HepG2 (cell line): ENCODE measurements around the gene RNF14. TPM values are rescaled to one million over a fixed set of nuclear protein-coding genes. Genes with fewer than 3 reads are reported as not detected.
A peak's percentile ranks its signal among the peaks of the same experiment; 100 is the strongest.

ENCODE experiments used
- EHMT2 ChIP-seq: fragments of 200-600 bp; sonication (generic); IDR thresholded peaks from 2 replicates; pipeline ENCODE4 v1.7.0; 2017; ENCODE audit warnings: antibody characterized with exemption, low read depth, low read length, borderline replicate concordance
- ELK4 ChIP-seq: sonication (generic); formaldehyde crosslinking; IDR thresholded peaks from 2 replicates; pipeline ENCODE4 v1.9.0; 2021; ENCODE audit warnings: missing genetic modification reagents, borderline replicate concordance
- IRF2 ChIP-seq: IDR thresholded peaks from 2 replicates; pipeline ENCODE4 v1.6.1; 2018; ENCODE audit warnings: missing genetic modification reagents, missing compliant biosample characterization
- RAD21 ChIP-seq: fragments of 450-650 bp; formaldehyde crosslinking; IDR thresholded peaks from 2 replicates; pipeline ENCODE4 v1.5.0; 2020; ENCODE audit warnings: mild to moderate bottlenecking
- RFXAP ChIP-seq: sonication (generic); formaldehyde crosslinking; IDR thresholded peaks from 2 replicates; pipeline ENCODE4 v1.4.0; 2020; ENCODE audit warnings: missing genetic modification reagents, borderline replicate concordance
- SALL2 ChIP-seq: sonication (generic); formaldehyde crosslinking; IDR thresholded peaks from 2 replicates; pipeline ENCODE4 v1.8.1; 2023; ENCODE audit warnings: mild to moderate bottlenecking, missing genetic modification reagents, inconsistent platforms
- SRF ChIP-seq: IDR thresholded peaks from 2 replicates; pipeline ENCODE4 v1.6.1; 2011; ENCODE audit warnings: mild to moderate bottlenecking, low read depth, low read length, moderate library complexity
- TBX2 ChIP-seq: sonication (generic); formaldehyde crosslinking; IDR thresholded peaks from 2 replicates; pipeline ENCODE4 v1.5.0; 2020; ENCODE audit warnings: missing genetic modification reagents, mild to moderate bottlenecking, borderline replicate concordance
- TBX3 ChIP-seq: fragments of 450-650 bp; IDR thresholded peaks from 2 replicates; pipeline ENCODE4 v1.6.1; 2017; ENCODE audit warnings: antibody characterized with exemption, mild to moderate bottlenecking, inconsistent platforms, borderline replicate concordance
- ZBTB42 ChIP-seq: sonication (generic); formaldehyde crosslinking; IDR thresholded peaks from 2 replicates; pipeline ENCODE4 v1.5.0; 2020; ENCODE audit warnings: mild to moderate bottlenecking, missing genetic modification reagents
- ZBTB7B ChIP-seq: sonication (generic); formaldehyde crosslinking; IDR thresholded peaks from 2 replicates; pipeline ENCODE4 v1.4.0; 2020; ENCODE audit warnings: missing genetic modification reagents
- ZNF12 ChIP-seq: sonication (generic); formaldehyde crosslinking; IDR thresholded peaks from 2 replicates; pipeline ENCODE4 v1.5.0; 2020; ENCODE audit warnings: missing genetic modification reagents
- ZNF17 ChIP-seq: sonication (generic); formaldehyde crosslinking; IDR thresholded peaks from 2 replicates; pipeline ENCODE4 v1.5.0; 2020; ENCODE audit warnings: mild to moderate bottlenecking, missing genetic modification reagents
- ZNF660 ChIP-seq: sonication (generic); formaldehyde crosslinking; IDR thresholded peaks from 2 replicates; pipeline ENCODE4 v1.5.1; 2020; ENCODE audit warnings: mild to moderate bottlenecking, low read depth, missing genetic modification reagents, borderline replicate concordance
- ZNF790 ChIP-seq: sonication (generic); formaldehyde crosslinking; IDR thresholded peaks from 2 replicates; pipeline ENCODE4 v1.8.0; 2022; ENCODE audit warnings: missing genetic modification reagents, mild to moderate bottlenecking, borderline replicate concordance
- ZZZ3 ChIP-seq: sonication (generic); formaldehyde crosslinking; IDR thresholded peaks from 2 replicates; pipeline ENCODE4 v1.4.0; 2020; ENCODE audit warnings: missing genetic modification reagents, mild to moderate bottlenecking, borderline replicate concordance
- polyA plus RNA-seq, 8 experiments: library from polyadenylated mRNA; depleted of rRNA in 3 of 8; stranded (reverse) in 7 of 8; unstranded in 1 of 8; fragments of >200 nt; fragmentation: Illumina TruSeq in 4 of 8; extraction: Trizol in 4 of 8; gene quantifications; 2 replicates each; pipeline versions ENCODE4 v1.2.1 to v1.2.3, GENCODE V29; 2011 to 2016; ENCODE audit warnings: low read depth in 4 of 8, missing spikeins in 1 of 8, mixed read lengths in 1 of 8; ENCODE audit not compliant: insufficient read depth in 1 of 8
- total RNA-seq, 5 experiments: library from RNA; depleted of rRNA; stranded (reverse); fragments of >200 nt; fragmentation: Illumina TruSeq; extraction: Trizol; gene quantifications; 2 replicates each; pipeline ENCODE4 v1.2.3, GENCODE V29; 2016; ENCODE audit warnings: low read depth in 1 of 5
- TF ChIP-seq, protein P1 (sequence below): sonication (generic); formaldehyde crosslinking; IDR thresholded peaks from 2 replicates; pipeline ENCODE4 v1.5.0; 2020; ENCODE audit warnings: missing genetic modification reagents
- TF ChIP-seq, protein P2 (sequence below): conservative IDR thresholded peaks from 2 replicates; pipeline ENCODE4 v1.6.1; 2018; ENCODE audit warnings: missing genetic modification reagents
- TF ChIP-seq, protein P3 (sequence below): sonication (generic); formaldehyde crosslinking; IDR thresholded peaks from 2 replicates; pipeline ENCODE4 v1.8.0; 2023; ENCODE audit warnings: mild to moderate bottlenecking, missing genetic modification reagents
- TF ChIP-seq, protein P4 (sequence below): sonication (generic); formaldehyde crosslinking; IDR thresholded peaks from 2 replicates; pipeline ENCODE4 v1.8.1; 2023; ENCODE audit warnings: mild to moderate bottlenecking, inconsistent platforms, moderate library complexity, missing genetic modification reagents, borderline replicate concordance
- TF ChIP-seq, protein P5 (sequence below): sonication (generic); formaldehyde crosslinking; IDR thresholded peaks from 2 replicates; pipeline ENCODE4 v1.8.0; 2022; ENCODE audit warnings: mild to moderate bottlenecking, missing genetic modification reagents
- TF ChIP-seq, protein P6 (sequence below): sonication (generic); formaldehyde crosslinking; IDR thresholded peaks from 2 replicates; pipeline ENCODE4 v1.5.0; 2020; ENCODE audit warnings: missing genetic modification reagents

The RNF14 gene
- total and polyA plus RNA-seq, 2 of the 13 experiments (the other 11 are each of a cell fraction or from before 2014, with no cell fraction given) = 11.3 to 28.1 TPM

GRCh38 chr5:142012792-142013388, 44.0 kb downstream of the RNF14 start, which contains the start of gene GNPDA1 (continued):
- TF ChIP-seq, protein P1, sequence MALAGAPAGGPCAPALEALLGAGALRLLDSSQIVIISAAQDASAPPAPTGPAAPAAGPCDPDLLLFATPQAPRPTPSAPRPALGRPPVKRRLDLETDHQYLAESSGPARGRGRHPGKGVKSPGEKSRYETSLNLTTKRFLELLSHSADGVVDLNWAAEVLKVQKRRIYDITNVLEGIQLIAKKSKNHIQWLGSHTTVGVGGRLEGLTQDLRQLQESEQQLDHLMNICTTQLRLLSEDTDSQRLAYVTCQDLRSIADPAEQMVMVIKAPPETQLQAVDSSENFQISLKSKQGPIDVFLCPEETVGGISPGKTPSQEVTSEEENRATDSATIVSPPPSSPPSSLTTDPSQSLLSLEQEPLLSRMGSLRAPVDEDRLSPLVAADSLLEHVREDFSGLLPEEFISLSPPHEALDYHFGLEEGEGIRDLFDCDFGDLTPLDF (CRISPR knock-in tag) = 0 out of 2 replicates have a peak, but pooled peaks have one; percentile 21
- TF ChIP-seq, protein P2, sequence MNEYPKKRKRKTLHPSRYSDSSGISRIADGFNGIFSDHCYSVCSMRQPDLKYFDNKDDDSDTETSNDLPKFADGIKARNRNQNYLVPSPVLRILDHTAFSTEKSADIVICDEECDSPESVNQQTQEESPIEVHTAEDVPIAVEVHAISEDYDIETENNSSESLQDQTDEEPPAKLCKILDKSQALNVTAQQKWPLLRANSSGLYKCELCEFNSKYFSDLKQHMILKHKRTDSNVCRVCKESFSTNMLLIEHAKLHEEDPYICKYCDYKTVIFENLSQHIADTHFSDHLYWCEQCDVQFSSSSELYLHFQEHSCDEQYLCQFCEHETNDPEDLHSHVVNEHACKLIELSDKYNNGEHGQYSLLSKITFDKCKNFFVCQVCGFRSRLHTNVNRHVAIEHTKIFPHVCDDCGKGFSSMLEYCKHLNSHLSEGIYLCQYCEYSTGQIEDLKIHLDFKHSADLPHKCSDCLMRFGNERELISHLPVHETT = no peak; the same call in 1 of the 2 replicates
- TF ChIP-seq TBX3 (no peak), SRF (no peak), RAD21 (CRISPR knock-in tag) (0 out of 2 replicates have a peak, but pooled peaks have one; percentile 50), ELK4 (no peak), ZNF790 (CRISPR knock-in tag) (no peak), TBX2 (no peak), ZNF17 (CRISPR knock-in tag) (no peak), ZBTB7B (peak; percentile 54; the same call in 1 of the 2 replicates), ZZZ3 (CRISPR knock-in tag) (no peak; the same call in 1 of the 2 replicates), ZNF660 (no peak), EHMT2 (no peak), IRF2 (CRISPR knock-in tag) (no peak), SALL2 (CRISPR knock-in tag) (peak; percentile 57), RFXAP (CRISPR knock-in tag) (peak; percentile 61; the same call in 1 of the 2 replicates), ZBTB42 (CRISPR knock-in tag) (no peak), ZNF12 (CRISPR knock-in tag) (no peak)
- TF ChIP-seq, protein P3, sequence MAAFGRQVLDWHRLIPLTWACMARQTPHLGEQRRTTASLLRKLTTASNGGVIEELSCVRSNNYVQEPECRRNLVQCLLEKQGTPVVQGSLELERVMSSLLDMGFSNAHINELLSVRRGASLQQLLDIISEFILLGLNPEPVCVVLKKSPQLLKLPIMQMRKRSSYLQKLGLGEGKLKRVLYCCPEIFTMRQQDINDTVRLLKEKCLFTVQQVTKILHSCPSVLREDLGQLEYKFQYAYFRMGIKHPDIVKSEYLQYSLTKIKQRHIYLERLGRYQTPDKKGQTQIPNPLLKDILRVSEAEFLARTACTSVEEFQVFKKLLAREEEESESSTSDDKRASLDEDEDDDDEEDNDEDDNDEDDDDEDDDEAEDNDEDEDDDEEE = no peak
- TF ChIP-seq, protein P4, sequence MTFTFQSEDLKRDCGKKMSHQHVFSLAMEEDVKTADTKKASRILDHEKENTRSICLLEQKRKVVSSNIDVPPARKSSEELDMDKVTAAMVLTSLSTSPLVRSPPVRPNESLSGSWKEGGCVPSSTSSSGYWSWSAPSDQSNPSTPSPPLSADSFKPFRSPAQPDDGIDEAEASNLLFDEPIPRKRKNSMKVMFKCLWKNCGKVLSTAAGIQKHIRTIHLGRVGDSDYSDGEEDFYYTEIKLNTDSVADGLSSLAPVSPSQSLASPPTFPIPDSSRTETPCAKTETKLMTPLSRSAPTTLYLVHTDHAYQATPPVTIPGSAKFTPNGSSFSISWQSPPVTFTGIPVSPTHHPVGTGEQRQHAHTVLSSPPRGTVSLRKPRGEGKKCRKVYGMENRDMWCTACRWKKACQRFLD = no peak
- TF ChIP-seq, protein P5, sequence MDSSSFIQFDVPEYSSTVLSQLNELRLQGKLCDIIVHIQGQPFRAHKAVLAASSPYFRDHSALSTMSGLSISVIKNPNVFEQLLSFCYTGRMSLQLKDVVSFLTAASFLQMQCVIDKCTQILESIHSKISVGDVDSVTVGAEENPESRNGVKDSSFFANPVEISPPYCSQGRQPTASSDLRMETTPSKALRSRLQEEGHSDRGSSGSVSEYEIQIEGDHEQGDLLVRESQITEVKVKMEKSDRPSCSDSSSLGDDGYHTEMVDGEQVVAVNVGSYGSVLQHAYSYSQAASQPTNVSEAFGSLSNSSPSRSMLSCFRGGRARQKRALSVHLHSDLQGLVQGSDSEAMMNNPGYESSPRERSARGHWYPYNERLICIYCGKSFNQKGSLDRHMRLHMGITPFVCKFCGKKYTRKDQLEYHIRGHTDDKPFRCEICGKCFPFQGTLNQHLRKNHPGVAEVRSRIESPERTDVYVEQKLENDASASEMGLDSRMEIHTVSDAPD = no peak
- TF ChIP-seq, protein P6, sequence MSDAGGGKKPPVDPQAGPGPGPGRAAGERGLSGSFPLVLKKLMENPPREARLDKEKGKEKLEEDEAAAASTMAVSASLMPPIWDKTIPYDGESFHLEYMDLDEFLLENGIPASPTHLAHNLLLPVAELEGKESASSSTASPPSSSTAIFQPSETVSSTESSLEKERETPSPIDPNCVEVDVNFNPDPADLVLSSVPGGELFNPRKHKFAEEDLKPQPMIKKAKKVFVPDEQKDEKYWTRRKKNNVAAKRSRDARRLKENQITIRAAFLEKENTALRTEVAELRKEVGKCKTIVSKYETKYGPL (CRISPR knock-in tag) = no peak
